H54 (cell line): Measurements from ENCODE around the gene PPP1CA.

ENCODE experiments used
- DNase-seq: peaks from one replicate; pipeline ENCODE4 v3.0.0; 2011; ENCODE audit warnings: low spot score, mixed read lengths; ENCODE audit not compliant: insufficient read length
- FAIRE-seq: peaks from 3 replicates; lab custom pipeline; 2011; peaks lifted over from hg19 to GRCh38; lab: Jason Lieb, UNC
- POLR2A ChIP-seq: IDR thresholded peaks from 2 replicates; pipeline ENCODE4 v1.6.1; 2011; ENCODE audit warnings: low read depth, mild to moderate bottlenecking, low read length

The PPP1CA gene

DNA sequence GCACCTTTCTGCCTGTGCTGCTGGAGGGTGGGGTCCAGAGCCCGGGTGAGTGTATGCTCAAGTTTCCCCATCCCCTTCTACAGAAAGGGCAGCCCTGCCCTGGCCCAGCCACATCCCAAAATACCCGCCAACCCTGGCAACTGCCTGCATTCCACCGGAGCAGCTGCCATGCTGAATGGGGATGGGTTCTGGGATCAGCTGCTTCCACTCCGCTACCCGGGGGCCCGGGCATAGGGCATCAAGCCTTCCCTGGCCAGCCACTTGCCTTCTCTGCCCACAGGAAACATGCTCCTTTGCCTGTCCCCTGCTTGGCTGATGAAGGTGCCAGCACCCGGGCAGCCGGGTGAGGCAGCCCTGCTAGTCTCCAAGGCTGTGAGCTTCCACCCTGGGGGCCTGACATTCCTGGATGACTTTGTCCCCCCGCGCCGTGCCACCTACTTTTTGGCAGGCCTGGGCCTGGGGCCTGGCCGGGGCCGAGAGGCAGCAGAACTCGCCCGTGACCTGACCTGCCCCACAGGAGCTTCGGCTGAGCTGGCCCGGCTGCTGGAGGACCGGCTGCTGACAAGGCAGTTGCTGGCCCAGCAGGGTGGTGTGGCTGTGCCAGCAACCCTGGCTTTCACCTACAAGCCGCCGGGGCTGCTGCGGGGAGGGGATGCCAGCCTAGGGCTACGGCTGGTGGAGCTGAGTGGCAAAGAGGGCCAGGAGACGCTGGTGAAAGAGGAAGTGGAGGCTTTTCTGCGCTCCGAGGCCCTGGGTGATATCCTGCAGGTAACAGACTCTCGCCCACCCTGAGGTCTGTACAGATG lies 17.0 kb upstream of the PPP1CA start:
- DNase-seq (no peak), FAIRE-seq (no peak)
- TF ChIP-seq POLR2A = no peak

DNA sequence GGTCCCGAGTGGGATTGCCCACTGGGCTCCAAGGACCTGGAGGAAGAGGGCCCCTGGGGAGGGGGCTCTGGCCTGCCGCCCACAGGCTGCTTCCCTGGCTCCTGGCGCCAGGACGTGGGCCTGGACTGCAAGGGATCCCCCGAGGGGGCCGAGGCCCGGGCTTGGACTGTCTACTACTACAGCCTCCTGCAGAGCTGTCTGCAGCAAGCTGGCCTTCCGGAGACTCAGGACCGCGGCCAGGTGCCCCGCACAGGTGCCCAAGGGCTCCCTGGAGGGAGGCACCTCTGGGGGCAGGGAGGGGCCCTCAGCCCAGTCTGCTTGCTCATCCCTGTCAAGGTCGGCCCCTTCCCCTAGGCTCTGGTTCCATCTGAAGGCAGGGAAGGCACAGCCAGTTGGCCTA lies 15.8 kb upstream of the PPP1CA start:
- no peak for TF ChIP-seq POLR2A
- no peak for DNase-seq
- FAIRE-seq = no peak

DNA sequence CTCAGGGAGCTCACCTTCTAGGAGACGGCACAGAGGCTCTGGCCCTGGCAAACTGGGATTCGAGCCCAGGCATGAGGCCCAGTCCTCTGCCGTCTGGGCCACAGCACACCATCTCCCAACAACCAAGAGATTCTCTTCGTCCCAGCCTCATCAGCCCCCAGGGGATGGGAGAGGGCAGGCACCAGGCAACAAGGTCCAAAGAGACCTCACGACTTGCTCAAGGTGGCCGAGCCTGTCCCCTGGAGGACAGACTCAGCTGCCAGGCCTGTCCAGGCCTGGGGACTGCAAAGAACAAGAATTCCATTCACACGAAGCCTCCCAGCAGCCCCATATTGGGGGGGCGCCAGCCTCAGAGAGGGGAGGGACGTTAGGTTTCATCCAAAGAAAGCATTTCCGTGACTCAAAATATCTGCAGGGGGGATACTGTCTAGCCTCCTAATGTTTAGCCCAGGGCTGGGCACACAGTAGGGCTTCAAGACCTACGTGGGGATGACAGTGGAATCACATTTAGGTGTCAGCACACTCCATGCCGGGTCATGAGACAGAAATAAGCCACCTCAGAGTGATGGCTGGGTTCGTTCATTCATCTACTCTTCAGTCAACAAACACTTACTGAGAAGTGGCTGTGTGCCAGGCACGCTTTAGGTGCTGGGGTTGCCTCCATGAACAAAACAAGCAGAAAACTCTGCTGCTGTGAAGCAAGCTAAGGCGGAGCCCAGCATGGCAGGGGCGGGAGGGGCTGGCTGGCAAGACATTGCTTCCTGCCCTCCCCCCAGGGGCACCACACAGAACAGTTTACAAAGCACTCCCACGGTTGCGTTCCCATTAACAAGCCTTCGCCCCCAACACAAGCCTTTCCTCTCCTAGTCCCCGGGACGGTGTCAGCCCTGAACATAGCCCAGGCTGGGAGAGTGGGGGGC lies 15.0 kb upstream of the PPP1CA start:
- TF ChIP-seq POLR2A = no peak
- no peak for DNase-seq
- no peak for FAIRE-seq

DNA sequence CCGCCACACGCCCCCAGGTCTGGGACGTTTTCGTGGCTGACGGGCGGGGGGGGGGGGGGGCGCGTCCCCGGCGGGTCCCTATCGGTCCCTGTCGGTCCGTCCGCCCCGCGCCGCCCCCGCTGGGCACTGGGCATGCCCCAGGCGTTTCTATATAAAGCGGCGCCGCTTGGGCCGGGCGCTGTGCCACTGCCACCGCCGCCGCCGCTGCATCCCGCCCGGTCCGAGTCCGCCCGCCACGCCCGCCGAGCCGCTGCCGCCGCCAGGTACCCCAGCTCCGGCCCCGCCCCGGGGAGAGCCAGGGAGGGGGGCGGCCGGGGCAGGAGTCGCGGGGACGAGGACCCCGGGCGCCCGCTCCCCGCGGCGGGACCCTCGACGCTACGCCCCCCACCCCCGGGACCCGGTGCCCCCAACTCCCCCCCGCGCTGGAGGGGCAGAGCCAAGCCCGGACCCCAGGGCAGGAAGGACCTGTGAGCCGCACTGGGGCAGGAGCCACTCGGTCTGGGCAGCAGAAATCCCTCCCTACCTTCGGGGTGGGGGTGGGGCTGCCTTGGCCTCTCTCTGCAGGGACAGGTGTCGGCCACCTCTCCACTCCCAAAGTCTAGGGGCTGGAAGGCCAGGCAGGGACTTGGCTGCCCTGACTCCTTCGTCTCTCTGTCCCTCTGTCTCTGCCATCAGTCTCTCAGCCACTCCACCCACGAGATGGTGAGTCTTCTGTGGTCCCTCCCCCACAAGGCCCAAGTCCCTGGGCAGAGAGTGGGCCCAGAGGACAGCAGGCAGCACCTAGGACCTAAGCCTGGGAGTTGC lies 14.0 kb upstream of the PPP1CA start, which contains the start of gene CARNS1:
Gene CARNS1 (plus strand): TSS at position 178 of the 804 bp plus-strand sequence. CDS start 522 bp downstream, at position 700.
- FAIRE-seq (no peak), DNase-seq (no peak)
- TF ChIP-seq POLR2A = no peak

DNA sequence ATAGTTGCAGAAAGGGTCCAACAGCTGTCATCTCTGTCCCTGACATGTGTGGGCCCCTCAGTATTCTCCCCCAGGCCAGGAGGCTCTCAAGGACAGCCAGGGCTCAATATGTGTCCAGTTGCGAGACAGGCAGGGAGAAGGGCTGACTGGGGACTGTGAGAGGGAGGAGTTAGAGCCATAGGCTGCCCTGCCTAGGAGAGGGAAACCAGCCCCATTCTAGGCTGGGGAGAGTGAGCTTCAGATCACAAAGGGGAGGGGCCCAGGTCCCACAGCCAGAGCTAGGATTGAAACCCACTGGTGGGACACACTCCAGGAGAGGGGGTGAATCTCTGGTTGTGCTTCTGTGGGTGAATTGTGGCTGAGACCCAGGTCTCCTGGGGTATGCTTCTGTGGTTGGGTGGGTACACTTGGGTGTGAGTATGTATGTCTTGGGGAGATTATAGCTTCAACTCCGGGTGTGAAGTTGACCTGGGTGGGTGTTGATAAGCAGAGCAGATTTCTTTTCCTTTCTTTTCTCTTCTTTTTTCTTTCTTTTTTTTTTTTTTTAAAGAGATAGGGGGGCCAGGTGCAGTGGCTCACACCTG lies 11.7 kb upstream of the PPP1CA start:
- DNase-seq = no peak
- no peak for TF ChIP-seq POLR2A
- FAIRE-seq = no peak

DNA sequence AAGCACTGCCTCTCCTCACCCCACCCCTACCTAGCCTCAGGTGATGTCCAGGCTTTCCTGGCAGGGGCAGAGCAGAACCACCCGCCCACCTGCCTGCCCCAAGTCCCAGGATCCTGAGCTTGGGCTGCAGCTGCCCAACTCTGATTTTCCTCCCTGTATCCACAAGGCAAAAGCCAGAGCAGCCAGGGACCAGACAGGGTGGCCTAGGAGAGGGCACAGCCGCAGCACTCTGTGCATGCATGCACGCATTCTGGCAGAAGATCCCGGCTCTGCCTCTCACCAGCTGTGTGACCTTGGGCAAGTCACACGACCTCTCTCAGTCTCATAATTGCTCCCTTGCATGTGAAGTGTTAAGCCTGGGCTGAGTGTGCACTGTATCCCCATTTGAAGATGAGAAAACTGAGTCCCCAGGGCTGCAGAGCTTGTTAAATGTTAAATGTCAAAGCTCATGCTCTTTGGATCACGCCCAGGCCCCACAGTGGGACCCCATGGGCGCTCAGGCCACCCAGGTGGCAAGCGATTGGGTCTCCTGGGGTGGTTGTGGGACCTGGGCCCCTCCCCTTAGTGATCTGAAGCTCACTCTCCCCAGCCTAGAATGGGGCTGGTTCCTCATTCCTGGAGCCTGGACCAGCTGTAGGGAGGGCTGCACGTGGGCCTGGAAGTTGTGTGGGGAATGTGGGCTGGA lies 11.0 kb upstream of the PPP1CA start:
- FAIRE-seq (no peak), DNase-seq (no peak)
- no peak for TF ChIP-seq POLR2A

DNA sequence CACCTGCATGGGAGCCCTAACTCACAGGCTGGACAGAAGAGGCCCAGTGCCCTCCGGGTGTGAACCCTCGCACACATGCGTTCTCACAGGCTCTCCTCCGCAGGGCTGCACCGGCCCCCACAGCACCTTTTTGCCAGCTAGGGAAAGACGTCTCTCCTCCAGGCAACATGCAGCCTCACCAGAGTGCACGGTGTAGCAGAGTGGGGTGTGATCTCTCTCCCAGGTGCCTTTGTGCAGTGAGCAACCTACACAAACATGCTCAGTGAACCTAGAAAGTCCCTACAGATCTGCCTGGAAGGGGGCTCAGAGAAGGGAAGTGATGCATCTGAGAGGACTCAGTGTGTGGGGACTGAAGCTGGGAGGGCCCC lies 10.1 kb upstream of the PPP1CA start:
- TF ChIP-seq POLR2A = no peak
- DNase-seq = no peak
- FAIRE-seq = no peak

DNA sequence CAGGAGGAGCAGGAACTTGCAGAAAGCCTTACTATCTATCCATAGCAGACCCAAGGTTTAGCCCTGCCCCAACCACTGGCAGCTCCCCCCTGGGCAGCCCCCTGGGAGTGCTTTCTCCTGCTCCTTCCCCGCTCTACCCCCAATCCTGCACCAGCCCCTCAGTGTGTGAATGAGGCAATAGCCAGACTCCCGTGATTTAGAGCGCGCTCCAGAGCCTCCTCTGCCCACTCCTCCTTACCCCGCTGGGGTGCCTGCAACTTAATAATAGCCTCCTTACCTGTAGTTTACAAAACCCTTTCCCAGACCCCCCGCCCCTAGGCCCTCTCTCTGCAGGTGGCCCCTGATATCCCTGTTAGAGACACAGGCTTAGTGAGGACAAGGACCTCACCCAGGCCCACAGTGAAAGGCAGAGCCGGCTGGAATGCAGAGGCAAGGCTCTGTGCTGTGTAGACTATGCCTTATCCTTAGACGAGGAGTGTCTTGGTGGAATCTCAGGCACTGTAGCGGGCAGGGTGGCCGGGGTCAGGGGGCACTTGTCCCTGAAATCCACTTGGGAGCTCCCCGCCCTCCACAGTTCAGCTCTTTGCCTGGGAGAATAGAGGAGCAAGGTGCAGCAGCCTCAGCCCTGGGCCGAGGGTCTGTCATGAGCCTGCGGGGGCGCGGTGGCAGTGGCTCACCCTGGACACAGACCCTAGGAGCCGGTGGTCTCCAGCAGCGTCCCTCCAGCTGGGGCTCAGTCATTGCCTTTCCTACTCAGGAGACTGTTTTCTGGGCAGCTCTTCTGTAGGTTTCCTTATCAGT lies 9.5 kb upstream of the PPP1CA start:
- FAIRE-seq (no peak), DNase-seq (no peak)
- TF ChIP-seq POLR2A = no peak

DNA sequence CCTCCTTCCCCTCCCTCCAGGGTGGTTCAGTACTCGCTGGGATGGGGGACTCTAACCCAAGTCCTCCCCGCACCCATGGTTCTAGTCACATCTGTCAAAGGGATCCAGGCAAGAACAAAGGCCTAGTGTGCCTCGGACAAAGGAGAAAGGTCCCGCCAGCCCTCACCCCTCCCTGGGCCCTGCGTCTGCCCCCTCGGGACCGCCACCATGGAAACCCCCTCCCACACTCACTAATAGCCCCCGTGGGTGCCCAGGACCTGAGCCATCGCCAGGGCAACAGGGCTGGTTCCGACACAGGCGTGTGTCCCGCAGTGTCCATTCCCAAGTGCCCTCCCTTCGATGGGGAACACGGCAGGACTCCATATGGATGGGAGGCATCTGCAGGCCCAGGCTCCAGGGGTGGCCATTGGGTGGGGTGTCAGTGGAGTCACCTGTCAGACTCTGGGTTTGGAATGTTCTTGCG lies 8.7 kb upstream of the PPP1CA start:
- no peak for TF ChIP-seq POLR2A
- no peak for FAIRE-seq
- no peak for DNase-seq

DNA sequence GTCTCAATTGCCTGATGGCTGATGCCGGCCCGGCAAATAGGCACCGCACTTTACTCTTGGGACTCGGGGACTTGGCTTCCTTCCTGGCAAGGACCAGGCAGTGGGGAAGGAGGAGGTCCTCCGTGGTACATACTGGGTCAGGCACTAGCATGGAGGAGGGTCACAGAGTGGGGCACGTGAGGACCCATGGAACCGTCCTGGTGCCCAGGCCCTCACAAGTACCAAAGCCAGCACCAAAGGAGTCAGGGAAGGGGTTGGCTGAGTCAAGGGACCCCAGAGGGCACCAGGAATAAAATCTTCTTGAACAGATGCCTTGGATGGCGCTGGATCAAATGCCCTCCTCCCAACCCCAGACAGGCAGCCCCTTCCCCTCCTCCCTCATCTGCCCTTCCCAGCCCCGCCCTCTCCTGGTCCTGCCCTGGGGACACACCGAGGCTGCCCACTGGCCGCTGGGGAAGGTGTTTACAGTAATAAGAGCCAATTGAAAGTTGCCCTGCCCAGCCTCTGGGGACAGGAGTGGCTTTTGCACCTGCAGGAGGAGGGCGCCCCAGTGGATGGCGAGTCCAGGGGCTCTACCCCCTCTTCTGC lies 8.2 kb upstream of the PPP1CA start:
- DNase-seq = no peak
- no peak for TF ChIP-seq POLR2A
- no peak for FAIRE-seq

DNA sequence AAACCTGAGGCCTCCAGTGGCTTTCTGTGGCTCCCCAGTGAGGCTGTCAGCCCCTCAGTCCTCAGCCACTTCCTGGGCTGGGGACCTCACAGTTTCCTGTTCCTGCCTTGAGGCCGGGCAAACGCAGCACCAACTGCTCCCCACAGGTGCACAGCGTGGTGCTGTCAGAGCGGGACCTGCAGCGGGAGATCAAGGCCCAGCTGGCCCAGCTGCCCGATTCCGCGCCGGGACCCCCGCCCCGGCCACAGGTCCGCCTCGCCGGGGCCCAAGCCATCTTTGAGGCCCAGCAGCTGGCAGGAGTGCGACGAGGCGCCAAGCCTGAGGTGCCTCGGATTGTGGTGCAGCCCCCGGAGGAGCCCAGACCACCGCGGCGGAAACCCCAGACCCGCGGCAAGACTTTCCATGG lies 7.6 kb upstream of the PPP1CA start:
- FAIRE-seq (no peak), DNase-seq (no peak)
- no peak for TF ChIP-seq POLR2A
